Spinal cord (tissue), 10 donors: ENCODE measurements around the gene RAF1. TPM values are rescaled to one million over a fixed set of nuclear protein-coding genes. Genes with fewer than 3 reads are reported as not detected.

Experiments
- DNase-seq, 6 donors: peaks; one replicate each; pipeline versions ENCODE4 v3.0.0 to v3.0.0-alpha.2; 2013 to 2015; ENCODE audit warnings: low spot score in 6 of 6, low read depth in 4 of 6
- H3K27ac ChIP-seq: one replicate; pipeline ENCODE4 v1.5.1; 2013; ENCODE audit warnings: low read depth, low read length, control low read depth
- H3K27me3 ChIP-seq: one replicate; pipeline ENCODE4 v1.6.1; 2013; ENCODE audit warnings: low read length; ENCODE audit not compliant: control insufficient read depth, insufficient read depth
- H3K36me3 ChIP-seq: one replicate; pipeline ENCODE4 v1.6.1; 2013; ENCODE audit warnings: low read length; ENCODE audit not compliant: control insufficient read depth, insufficient read depth
- H3K4me1 ChIP-seq: one replicate; pipeline ENCODE4 v1.6.1; 2013; ENCODE audit warnings: low read length; ENCODE audit not compliant: control insufficient read depth, insufficient read depth
- H3K4me3 ChIP-seq: one replicate; pipeline ENCODE4 v1.5.1; 2013; ENCODE audit warnings: low read depth, low read length, control low read depth
- H3K9me3 ChIP-seq: one replicate; pipeline ENCODE4 v1.6.1; 2013; ENCODE audit warnings: low read length; ENCODE audit not compliant: control insufficient read depth, insufficient read depth
- WGBS: methylation state at CpG from one replicate; pipeline ENCODE4 v1.1.5; 2013; ENCODE audit warnings: missing lambda C conversion rate; ENCODE audit not compliant: insufficient coverage; 5-methylcytosine and 5-hydroxymethylcytosine counted together
- polyA plus RNA-seq, 2 donors: library from polyadenylated mRNA; unstranded; fragments of 120-200 nt; gene quantifications; one replicate each; pipeline ENCODE4 v1.2.1, GENCODE V29; 2013; ENCODE audit not compliant: insufficient read length in 2 of 2
- total RNA-seq, 2 donors: library from RNA; depleted of rRNA in 1 of 2; stranded (reverse); fragments of 120-200 nt in 1 of 2; fragments of >200 nt in 1 of 2; gene quantifications; one replicate each; pipeline versions ENCODE4 v1.2.3 to v1.2.4, GENCODE V29; 2013 to 2014
- donor health status: healthy.

Gene RAF1
- total and polyA plus RNA-seq, 4 donors: 109 to 135 (median 121) TPM

DNA sequence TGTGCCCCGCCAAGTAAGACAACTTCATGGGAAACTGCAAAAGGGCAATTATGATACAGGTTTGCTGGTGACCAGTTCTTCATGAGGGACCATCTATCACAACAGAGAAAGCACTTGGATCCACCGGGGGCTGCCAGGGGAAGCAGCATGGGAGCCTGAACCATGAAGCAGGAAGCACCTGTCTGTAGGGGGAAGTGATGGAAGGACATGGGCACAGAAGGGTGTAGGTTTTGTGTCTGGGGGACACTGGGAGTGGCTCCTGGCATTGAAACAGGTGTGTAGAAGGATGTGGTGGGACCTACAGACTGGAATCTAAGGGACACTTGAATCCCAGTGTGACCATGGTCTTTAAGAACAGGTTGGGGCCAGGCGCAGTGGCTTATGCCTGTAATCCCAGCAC, 84.5 kb downstream of the RAF1 start:
- Histone ChIP-seq H3K27me3 (no peaks in the 10 kb centered on the region), H3K4me3 (no peak overlapping the region), H3K36me3 (peaks cover 75% of the 10 kb centered on the region), H3K27ac (no peak overlapping the region), H3K9me3 (no peaks in the 10 kb centered on the region), H3K4me1 (peaks cover 13% of the 10 kb centered on the region)
- DNase-seq: no peak
- 86% methylated on average over 2 of the region's 3 CpGs for WGBS

DNA sequence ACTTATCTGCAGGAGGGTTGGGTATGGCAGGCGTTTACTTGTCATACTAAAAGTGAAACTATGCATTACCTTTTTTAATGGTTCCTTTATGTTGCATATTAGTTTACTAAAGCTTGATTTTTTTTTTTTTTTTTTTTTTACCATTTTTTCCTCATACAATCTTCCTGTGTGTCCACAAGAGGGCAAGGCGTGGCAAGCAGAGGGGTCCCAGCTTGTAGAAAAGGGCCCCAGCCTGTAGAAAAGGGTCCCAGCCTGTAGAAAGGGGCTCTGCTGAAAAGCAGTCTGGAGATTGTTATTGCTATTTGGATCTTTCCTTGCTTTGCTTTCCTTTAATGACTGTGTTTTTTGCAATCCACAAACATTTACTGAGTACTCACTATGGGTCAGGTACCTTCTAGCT, 85.2 kb downstream of the RAF1 start:
- WGBS: no CpG with 5 or more reads among the region's 2 CpGs
- H3K4me1 ChIP-seq: peaks cover 6% of the 10 kb centered on the region
- H3K27me3 ChIP-seq: no peaks in the 10 kb centered on the region
- no peaks in the 10 kb centered on the region for H3K9me3 ChIP-seq
- no peak overlapping the region for H3K4me3 ChIP-seq
- no peak overlapping the region for H3K27ac ChIP-seq
- no peak for DNase-seq
- H3K36me3 ChIP-seq: peaks cover 72% of the 10 kb centered on the region

DNA sequence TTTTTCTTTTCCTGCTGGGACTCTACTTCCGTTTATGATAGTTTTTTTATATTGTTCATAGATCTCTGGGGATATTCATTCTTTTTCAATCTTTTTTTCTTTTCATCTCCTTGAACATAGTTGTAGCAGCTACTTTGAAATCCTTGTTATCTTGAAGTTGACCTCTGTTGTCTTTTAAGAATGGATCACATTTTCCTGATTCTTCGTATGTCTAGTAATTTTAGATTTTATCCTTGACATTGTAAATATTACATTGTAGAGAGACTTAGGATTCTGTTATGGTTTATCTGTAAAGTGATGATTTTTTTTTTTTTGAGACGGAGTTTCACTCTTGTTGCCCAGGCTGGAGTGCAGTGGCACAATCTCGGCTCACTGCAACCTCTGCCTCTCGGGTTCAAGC, 86.5 kb downstream of the RAF1 start:
- Histone ChIP-seq H3K4me3 (no peak overlapping the region), H3K36me3 (peaks cover 76% of the 10 kb centered on the region), H3K4me1 (no peaks in the 10 kb centered on the region), H3K9me3 (no peaks in the 10 kb centered on the region), H3K27me3 (no peaks in the 10 kb centered on the region), H3K27ac (no peak overlapping the region)
- DNase-seq: no peak
- 100% methylated on average over 3 of the region's 5 CpGs for WGBS

DNA sequence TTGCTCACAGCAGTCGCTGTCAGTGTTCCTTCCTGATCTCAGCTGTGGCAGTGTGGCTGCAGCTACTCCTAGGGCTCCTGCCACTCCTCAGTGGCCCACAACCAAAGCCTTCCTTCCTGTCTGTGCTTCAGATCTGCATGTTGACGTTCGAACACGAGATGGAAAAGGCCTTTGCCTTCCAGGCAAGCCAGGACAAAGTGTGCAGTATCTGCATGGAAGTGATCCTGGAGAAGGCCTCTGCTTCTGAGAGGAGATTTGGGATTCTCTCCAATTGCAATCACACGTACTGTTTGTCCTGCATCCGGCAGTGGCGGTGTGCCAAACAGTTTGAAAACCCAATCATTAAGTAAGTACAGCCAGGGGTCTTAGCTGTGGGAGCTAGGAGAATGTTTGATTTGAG, 89.3 kb downstream of the RAF1 start:
- no peaks in the 10 kb centered on the region for H3K4me1 ChIP-seq
- peaks cover 77% of the 10 kb centered on the region for H3K36me3 ChIP-seq
- no peak overlapping the region for H3K27ac ChIP-seq
- peak in 1 of 6 donors; percentile 51 for DNase-seq
- H3K4me3 ChIP-seq: no peak overlapping the region
- WGBS: 89% methylated on average over 1 of the region's 7 CpGs
- no peaks in the 10 kb centered on the region for H3K9me3 ChIP-seq
- H3K27me3 ChIP-seq: no peaks in the 10 kb centered on the region

DNA sequence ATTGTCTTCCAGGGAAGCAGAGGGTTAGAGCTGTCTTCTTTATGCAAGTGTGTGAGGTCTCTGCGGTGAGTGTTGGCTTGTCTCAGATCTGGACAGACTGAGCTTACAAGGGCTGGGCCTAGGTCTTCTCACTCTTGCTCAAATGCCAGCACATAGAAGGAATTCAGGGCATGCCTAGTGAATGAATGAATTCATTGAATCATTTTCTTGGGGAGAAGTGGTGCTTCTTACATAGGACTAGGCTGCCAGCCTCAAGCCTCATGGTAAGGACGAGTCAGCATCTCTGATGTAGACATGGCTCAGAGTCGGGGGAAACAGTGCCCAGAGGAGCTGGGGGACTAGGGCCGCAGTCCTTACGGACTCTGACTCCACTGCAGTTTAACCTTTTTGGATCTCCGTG, 89.8 kb downstream of the RAF1 start:
- Histone ChIP-seq H3K9me3 (no peaks in the 10 kb centered on the region), H3K27me3 (no peaks in the 10 kb centered on the region), H3K36me3 (peaks cover 71% of the 10 kb centered on the region), H3K4me3 (no peak overlapping the region), H3K4me1 (no peaks in the 10 kb centered on the region), H3K27ac (no peak overlapping the region)
- WGBS: 98% methylated on average over 6 of the region's 6 CpGs
- no peak for DNase-seq

DNA sequence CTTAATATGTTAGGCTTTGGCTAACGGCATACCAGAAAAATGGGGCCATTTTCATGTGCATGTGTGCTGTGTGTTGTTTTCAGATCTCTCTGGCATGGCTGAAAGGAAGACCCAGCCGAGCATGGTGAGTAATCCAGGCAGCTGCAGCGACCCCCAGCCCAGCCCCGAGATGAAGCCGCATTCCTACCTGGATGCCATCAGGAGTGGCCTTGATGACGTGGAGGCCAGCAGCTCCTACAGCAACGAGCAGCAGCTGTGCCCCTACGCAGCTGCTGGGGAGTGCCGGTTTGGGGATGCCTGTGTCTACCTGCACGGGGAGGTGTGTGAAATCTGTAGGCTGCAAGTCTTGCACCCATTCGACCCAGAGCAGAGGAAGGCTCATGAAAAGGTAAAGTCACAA, 91.9 kb downstream of the RAF1 start:
- Histone ChIP-seq H3K27ac (no peak overlapping the region), H3K36me3 (peaks cover 60% of the 10 kb centered on the region), H3K27me3 (no peaks in the 10 kb centered on the region), H3K4me1 (no peaks in the 10 kb centered on the region), H3K4me3 (no peak overlapping the region), H3K9me3 (no peaks in the 10 kb centered on the region)
- 97% methylated on average over 11 of the region's 11 CpGs for WGBS
- no peak for DNase-seq

DNA sequence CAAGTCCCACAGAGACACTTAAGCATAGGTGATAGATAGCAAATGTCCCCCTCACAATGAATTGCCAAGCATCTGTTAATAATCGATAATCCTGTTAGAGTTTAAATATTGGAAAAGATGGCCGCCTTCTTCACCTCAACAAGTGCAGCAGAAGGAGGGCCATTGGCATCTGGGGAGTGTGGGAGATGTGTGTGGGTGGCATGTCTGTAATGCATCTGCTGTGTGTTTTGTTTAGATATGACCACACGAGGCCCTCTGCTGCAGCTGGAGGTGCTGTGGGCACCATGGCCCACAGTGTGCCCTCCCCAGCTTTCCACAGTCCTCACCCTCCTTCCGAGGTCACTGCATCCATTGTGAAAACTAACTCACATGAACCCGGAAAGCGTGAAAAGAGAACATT, 94.1 kb downstream of the RAF1 start:
- DNase-seq: no peak
- Histone ChIP-seq H3K27me3 (no peaks in the 10 kb centered on the region), H3K9me3 (peaks cover 2% of the 10 kb centered on the region), H3K27ac (no peak overlapping the region), H3K36me3 (peaks cover 42% of the 10 kb centered on the region), H3K4me3 (no peak overlapping the region), H3K4me1 (no peaks in the 10 kb centered on the region)
- 82% methylated on average over 5 of the region's 6 CpGs for WGBS

DNA sequence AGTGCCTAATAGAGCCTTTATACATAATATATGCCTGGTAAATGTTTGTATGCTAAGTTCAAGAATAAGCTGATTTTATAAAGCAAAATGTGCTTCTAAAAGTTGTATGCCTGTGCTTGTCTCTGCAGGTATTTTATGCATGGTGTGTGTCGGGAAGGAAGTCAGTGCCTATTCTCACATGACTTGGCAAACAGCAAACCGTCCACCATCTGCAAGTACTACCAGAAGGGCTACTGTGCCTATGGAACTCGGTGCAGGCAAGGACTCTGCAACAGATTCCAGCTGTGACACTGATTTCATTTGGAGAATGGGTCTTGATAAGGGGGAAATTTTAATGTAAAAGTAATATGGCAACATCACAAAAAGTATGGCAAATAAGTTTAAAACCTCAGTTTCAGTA, 95.2 kb downstream of the RAF1 start:
- WGBS: 100% methylated on average over 1 of the region's 3 CpGs
- no peak overlapping the region for H3K4me3 ChIP-seq
- H3K27me3 ChIP-seq: no peaks in the 10 kb centered on the region
- peaks cover 2% of the 10 kb centered on the region for H3K9me3 ChIP-seq
- H3K36me3 ChIP-seq: peaks cover 34% of the 10 kb centered on the region
- no peak for DNase-seq
- no peak overlapping the region for H3K27ac ChIP-seq
- H3K4me1 ChIP-seq: no peaks in the 10 kb centered on the region

DNA sequence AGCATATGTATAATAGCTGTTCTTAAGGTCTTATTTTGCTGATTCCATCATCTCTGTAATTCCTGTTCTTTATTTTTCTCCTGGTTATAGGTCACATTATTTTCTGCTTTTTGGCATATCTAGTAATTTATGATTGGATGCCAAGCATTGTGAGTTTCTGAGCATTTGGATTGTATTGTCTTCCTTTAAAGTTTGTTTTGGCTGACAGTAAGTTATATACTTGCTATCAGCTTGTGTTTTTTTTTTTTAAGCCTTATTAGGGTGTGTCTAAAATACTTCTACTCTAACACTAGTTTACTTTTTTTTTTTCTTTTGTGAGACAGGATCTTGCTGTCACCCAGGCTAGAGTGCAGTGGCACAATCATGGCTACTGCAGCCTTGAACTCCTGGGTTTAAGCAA, 96.9 kb downstream of the RAF1 start:
- peaks cover 19% of the 10 kb centered on the region for H3K36me3 ChIP-seq
- DNase-seq: no peak
- H3K27me3 ChIP-seq: no peaks in the 10 kb centered on the region
- no peak overlapping the region for H3K4me3 ChIP-seq
- peaks cover 2% of the 10 kb centered on the region for H3K9me3 ChIP-seq
- H3K4me1 ChIP-seq: no peaks in the 10 kb centered on the region
- no peak overlapping the region for H3K27ac ChIP-seq

DNA sequence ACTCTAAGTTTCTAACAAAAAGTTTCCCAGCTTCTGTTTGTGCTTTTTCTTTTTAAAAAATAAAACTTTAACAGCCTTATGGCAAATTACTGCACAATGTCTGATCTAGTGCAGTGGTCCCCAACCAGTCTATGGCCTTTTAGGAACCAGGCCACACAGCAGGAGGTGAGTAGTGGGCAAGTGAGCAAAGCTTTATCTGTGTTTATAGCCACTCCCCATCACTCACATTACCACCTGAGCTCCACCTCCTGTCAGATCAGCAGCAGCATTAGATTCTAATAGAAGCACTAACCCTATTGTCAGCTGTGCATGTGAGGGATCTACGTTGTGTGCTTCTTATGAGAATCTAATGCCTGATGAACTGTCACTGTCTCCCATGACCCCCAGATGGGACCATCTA, 101.5 kb downstream of the RAF1 start:
- Histone ChIP-seq H3K36me3 (no peaks in the 10 kb centered on the region), H3K4me1 (no peaks in the 10 kb centered on the region), H3K27ac (no peak overlapping the region), H3K4me3 (no peak overlapping the region), H3K9me3 (peaks cover 2% of the 10 kb centered on the region), H3K27me3 (no peaks in the 10 kb centered on the region)
- DNase-seq: no peak
- WGBS: no CpG with 5 or more reads among the region's 1 CpG
